ENCODE data around the gene POLR1D.

The POLR1D gene
- total RNA-seq = 91.0 to 101 reads per million in 2 donors

- peak; percentile 66 to 90 (median 79) for DNase-seq
Observed at GRCh38 chr13:27621366-27622101, at the start of gene POLR1D. TSS of gene POLR1D (plus strand) at chr13:27621892. CDS start at chr13:27621984, 92 bp downstream.

GRCh38 chr13:27572234-27572901 is 49.3 kb upstream of the POLR1D start:
- DNase-seq = no peak

GRCh38 chr13:27573265-27573664 is 48.4 kb upstream of the POLR1D start:
- DNase-seq = peak in 1 of 5 experiments; percentile 18

GRCh38 chr13:27574661-27575060 is 47.0 kb upstream of the POLR1D start:
- DNase-seq = no peak

- DNase-seq = no peak
Observed at GRCh38 chr13:27578121-27579030, 43.3 kb upstream of the POLR1D start.

GRCh38 chr13:27583645-27584044 is 38.0 kb upstream of the POLR1D start:
- DNase-seq = no peak

- DNase-seq = no peak
Observed at GRCh38 chr13:27587095-27587746, 34.5 kb upstream of the POLR1D start.

- DNase-seq = no peak
Observed at GRCh38 chr13:27588405-27588804, 33.3 kb upstream of the POLR1D start.

GRCh38 chr13:27592865-27593264 is 28.8 kb upstream of the POLR1D start:
- no peak for DNase-seq

- peak in 1 of 5 experiments; percentile 86 for DNase-seq
Observed at GRCh38 chr13:27593267-27593666, 28.4 kb upstream of the POLR1D start.

- peak in 1 of 5 experiments; percentile 45 for DNase-seq
Observed at GRCh38 chr13:27595055-27595811, 26.5 kb upstream of the POLR1D start.

GRCh38 chr13:27599096-27599495 is 22.6 kb upstream of the POLR1D start:
- no peak for DNase-seq

GRCh38 chr13:27599845-27600553 is 21.7 kb upstream of the POLR1D start:
- DNase-seq = peak in 1 of 5 experiments; percentile 64

- no peak for DNase-seq
Observed at GRCh38 chr13:27600711-27601110, 21.0 kb upstream of the POLR1D start.

- DNase-seq = no peak
Observed at GRCh38 chr13:27601208-27601607, 20.5 kb upstream of the POLR1D start.

- DNase-seq = no peak
Observed at GRCh38 chr13:27601803-27602202, 19.9 kb upstream of the POLR1D start.

GRCh38 chr13:27605099-27605498 is 16.6 kb upstream of the POLR1D start:
- no peak for DNase-seq

GRCh38 chr13:27605610-27606200 is 16.0 kb upstream of the POLR1D start:
- DNase-seq = no peak

- DNase-seq = no peak
Observed at GRCh38 chr13:27607125-27607524, 14.6 kb upstream of the POLR1D start.

- DNase-seq = no peak
Observed at GRCh38 chr13:27613628-27614027, 8.1 kb upstream of the POLR1D start.

GRCh38 chr13:27617881-27618321 is 3.8 kb upstream of the POLR1D start:
- no peak for DNase-seq

Data from T-helper 2 cell (primary cell).